ENCODE results near the gene MSTN.

Gene MSTN

GRCh38 chr2:190062601-190063000 lies at the start of gene MSTN:
TSS of gene MSTN (minus strand) at chr2:190062729. CDS start at chr2:190062596, 133 bp downstream.
- DNase-seq (ENCODE audit: low spot score): no peak

GRCh38 chr2:190111166-190111565 lies 48.6 kb upstream of the MSTN start:
- no peak for DNase-seq (ENCODE audit: low spot score)

GRCh38 chr2:190110699-190111098 lies 48.2 kb upstream of the MSTN start:
- DNase-seq (ENCODE audit: low spot score): no peak

- DNase-seq (ENCODE audit: low spot score): no peak
These were observed 47.6 kb upstream of the MSTN start for GRCh38 chr2:190110131-190110530.

GRCh38 chr2:190107409-190107808 lies 44.9 kb upstream of the MSTN start:
- DNase-seq (ENCODE audit: low spot score): no peak

GRCh38 chr2:190106783-190107182 lies 44.3 kb upstream of the MSTN start:
- DNase-seq (ENCODE audit: low spot score): no peak

- no peak for DNase-seq (ENCODE audit: low spot score)
These were observed 43.0 kb upstream of the MSTN start for GRCh38 chr2:190105554-190105953.

- no peak for DNase-seq (ENCODE audit: low spot score)
These were observed 40.6 kb upstream of the MSTN start for GRCh38 chr2:190103144-190103543.

- DNase-seq (ENCODE audit: low spot score): no peak
These were observed 37.6 kb upstream of the MSTN start for GRCh38 chr2:190099890-190100697.

GRCh38 chr2:190098851-190099250 lies 36.3 kb upstream of the MSTN start:
- no peak for DNase-seq (ENCODE audit: low spot score)

- DNase-seq (ENCODE audit: low spot score): no peak
These were observed 34.6 kb upstream of the MSTN start for GRCh38 chr2:190097115-190097514.

GRCh38 chr2:190094316-190094871 lies 31.9 kb upstream of the MSTN start:
- DNase-seq (ENCODE audit: low spot score): no peak

GRCh38 chr2:190093793-190094192 lies 31.3 kb upstream of the MSTN start:
- no peak for DNase-seq (ENCODE audit: low spot score)

- DNase-seq (ENCODE audit: low spot score): no peak
These were observed 27.6 kb upstream of the MSTN start for GRCh38 chr2:190090148-190090547.

- peak; percentile 60 for DNase-seq (ENCODE audit: low spot score)
These were observed 26.4 kb upstream of the MSTN start for GRCh38 chr2:190088917-190089316.

- DNase-seq (ENCODE audit: low spot score): peak; percentile 17
These were observed 22.2 kb upstream of the MSTN start for GRCh38 chr2:190084704-190085103.

GRCh38 chr2:190082118-190082517 lies 19.6 kb upstream of the MSTN start:
- DNase-seq (ENCODE audit: low spot score): no peak

- DNase-seq (ENCODE audit: low spot score): no peak
These were observed 18.1 kb upstream of the MSTN start for GRCh38 chr2:190080527-190081049.

GRCh38 chr2:190079160-190079559 lies 16.6 kb upstream of the MSTN start:
- no peak for DNase-seq (ENCODE audit: low spot score)

GRCh38 chr2:190075623-190076022 lies 13.1 kb upstream of the MSTN start:
- DNase-seq (ENCODE audit: low spot score): no peak

GRCh38 chr2:190069936-190070696 lies 7.6 kb upstream of the MSTN start:
- peak; percentile 17 for DNase-seq (ENCODE audit: low spot score)

GRCh38 chr2:190068764-190069163 lies 6.2 kb upstream of the MSTN start:
- no peak for DNase-seq (ENCODE audit: low spot score)

- DNase-seq (ENCODE audit: low spot score): no peak
These were observed 3.3 kb upstream of the MSTN start for GRCh38 chr2:190065839-190066238.
